CD4-positive, alpha-beta T cell treated with Interleukin-4 for 4 hours (primary cell): Measurements from ENCODE around the gene CNTN5.

Experiments used
- DNase-seq: peaks from one replicate; pipeline ENCODE4 v3.0.0-alpha.2; 2020

The CNTN5 gene

GRCh38 chr11:99987821-99988470, 967.2 kb downstream of the CNTN5 start:
- DNase-seq = no peak

GRCh38 chr11:99988471-99988837, 967.7 kb downstream of the CNTN5 start:
- DNase-seq = no peak

GRCh38 chr11:100003985-100004384, 983.2 kb downstream of the CNTN5 start:
- DNase-seq = no peak

DNA sequence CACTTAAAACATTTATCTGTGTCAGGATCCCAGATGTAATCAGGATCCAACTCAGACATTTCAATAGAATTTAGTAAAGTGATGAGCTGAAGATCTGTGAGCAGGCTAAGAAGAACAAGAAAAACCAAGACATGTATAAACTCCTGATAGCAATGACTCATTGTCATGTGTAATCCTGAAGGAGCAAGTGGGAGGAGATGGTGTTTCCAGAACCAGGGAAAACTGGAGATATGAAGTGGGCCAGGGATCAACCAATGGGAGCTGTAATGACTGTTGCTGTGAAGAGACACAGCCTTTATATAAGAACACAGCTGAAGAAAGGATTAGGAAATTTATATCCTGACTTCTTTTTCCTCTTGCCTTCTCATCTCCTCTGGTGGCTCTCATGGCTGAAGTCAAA, 983.8 kb downstream of the CNTN5 start:
- DNase-seq = no peak

- no peak for DNase-seq
Observed at GRCh38 chr11:100008417-100008816, 987.7 kb downstream of the CNTN5 start.

GRCh38 chr11:100009728-100010127, 989.0 kb downstream of the CNTN5 start:
- DNase-seq = no peak

- DNase-seq = no peak
Observed at GRCh38 chr11:100010393-100010792, 989.6 kb downstream of the CNTN5 start.

DNA sequence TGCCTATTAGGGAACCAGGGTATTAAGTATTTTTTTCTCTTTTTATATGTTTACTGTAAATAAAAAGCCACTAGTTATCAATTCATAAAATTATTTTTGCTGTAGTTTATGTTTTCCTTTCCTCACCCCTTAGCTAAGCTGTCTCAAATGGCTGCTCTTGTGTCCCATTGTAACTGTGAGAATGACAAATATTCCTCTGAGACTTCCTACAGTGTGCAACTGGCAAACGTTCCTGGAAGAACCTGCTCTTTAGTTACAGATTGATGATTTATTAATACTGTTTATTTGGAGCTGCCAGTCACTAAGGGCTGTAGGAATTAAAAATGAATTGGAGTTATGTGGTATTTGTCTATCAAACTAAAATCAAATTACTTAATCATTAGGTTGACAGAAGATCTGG, 990.9 kb downstream of the CNTN5 start:
- no peak for DNase-seq

DNA sequence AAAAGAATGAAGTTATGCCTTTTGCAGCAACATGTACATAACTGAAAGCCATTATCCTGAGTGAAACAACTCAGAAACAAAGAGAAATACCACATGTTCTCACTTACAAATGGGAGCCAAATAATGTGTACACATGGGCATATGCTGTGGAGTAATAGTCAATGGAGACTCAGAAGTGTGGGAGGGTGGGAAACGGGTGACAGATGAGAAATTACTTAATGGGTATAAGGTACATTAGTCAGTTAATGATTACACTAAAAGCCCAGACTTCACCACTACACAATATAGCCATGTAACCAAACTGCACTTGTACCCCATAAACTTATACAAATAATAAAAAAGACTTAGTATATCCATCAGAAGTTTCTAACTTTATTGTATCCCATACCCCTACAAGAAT, 992.3 kb downstream of the CNTN5 start:
- no peak for DNase-seq

- no peak for DNase-seq
Observed at GRCh38 chr11:100031973-100032372, 1011.2 kb downstream of the CNTN5 start.

DNA sequence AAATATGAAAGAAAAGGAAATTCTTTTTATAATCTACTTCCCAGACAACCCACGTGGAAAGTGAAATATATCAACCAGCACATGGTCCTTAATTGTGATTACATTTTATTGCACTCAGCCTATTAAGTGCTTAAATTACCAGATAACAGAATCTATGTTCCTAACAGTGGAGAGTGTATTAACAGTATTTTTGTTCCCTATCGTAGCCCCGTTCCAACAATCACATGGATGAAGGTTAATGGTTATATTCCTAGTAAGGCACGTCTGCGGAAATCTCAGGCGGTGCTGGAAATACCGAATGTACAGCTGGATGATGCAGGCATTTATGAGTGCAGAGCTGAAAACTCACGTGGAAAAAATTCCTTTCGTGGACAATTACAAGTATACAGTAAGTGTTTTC, 1040.3 kb downstream of the CNTN5 start:
- no peak for DNase-seq

DNA sequence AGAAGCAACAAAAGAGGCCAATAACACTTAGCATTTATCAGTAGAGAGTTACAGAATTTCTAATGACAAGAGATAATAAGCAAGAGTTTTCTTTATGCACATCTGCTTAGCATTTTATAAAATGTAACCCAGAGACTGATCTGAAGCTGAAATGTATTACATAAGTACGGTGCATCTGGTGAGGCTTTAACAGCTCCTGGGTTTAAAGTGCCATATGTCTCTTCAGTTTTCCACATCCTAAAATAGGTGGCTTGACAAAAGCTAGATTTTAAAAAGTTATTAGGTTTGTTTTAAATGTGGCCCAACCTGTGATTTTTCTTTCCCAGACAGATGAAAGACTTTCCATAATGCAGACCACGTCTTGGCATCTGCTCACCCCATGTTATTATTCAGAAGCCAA, 1045.7 kb downstream of the CNTN5 start:
- no peak for DNase-seq

- no peak for DNase-seq
Observed at GRCh38 chr11:100068116-100068515, 1047.4 kb downstream of the CNTN5 start.

DNA sequence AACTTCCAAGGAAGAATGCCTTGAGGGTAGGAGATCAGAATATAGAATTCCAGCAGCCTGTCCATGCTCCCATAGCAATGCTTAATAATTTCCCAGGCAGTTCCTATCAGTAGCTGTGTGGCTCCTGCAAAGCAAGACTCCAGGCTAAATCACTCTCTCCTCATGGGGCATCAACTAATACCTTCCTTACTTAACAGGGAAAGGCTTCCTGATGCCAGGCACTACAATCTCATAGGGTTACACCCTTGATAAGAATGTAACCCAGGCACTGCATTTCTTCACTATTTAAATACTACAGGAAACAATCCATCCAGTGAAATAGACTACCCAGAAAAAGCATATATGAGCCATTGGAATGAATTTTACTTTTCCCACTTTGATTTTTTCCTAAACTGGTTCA, 1051.4 kb downstream of the CNTN5 start:
- DNase-seq = no peak

GRCh38 chr11:100080381-100080780, 1059.6 kb downstream of the CNTN5 start:
- no peak for DNase-seq

- no peak for DNase-seq
Observed at GRCh38 chr11:100080821-100081220, 1060.1 kb downstream of the CNTN5 start.

DNA sequence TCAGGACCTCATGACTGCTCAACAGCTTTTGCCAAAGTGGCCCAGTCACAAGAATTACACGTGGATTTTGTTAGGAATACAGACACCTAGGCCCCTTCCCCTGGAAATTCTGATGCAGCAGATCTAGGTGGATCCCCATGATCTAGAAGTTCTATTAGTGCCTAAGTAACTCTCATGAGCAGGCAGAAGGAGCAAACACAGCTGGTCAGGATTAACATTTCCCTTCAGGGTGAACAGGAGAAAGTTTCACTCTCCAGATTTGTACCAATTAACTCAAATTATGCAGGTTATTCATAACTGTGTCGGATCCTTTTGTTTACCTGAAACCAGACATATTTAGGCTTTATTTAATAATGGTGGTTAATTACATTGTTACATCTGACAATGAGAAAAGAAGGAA, 1072.9 kb downstream of the CNTN5 start:
- DNase-seq = no peak

- DNase-seq = no peak
Observed at GRCh38 chr11:100094121-100094865, 1073.5 kb downstream of the CNTN5 start.

DNA sequence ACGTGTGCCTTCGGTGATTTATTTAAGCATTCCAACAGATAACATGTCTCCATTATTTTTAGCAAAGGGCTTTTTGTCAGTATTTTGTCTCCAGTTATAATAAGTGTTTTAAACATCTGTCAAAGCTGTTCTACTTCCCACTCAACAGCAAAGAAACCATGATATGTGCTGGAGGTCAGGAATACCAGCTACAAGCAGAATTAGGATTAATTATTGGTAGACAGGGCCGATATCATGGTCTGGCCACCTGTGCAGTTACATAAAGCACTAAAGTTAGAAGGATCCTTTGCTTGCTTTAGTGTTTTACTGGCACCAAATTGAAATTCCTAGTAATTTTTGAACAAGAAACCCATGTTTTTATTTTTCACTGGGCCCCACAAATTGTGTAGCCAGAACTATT, 1075.1 kb downstream of the CNTN5 start:
- DNase-seq = no peak

- DNase-seq = no peak
Observed at GRCh38 chr11:100098560-100098959, 1077.8 kb downstream of the CNTN5 start.

- no peak for DNase-seq
Observed at GRCh38 chr11:100105255-100105981, 1084.7 kb downstream of the CNTN5 start.

DNA sequence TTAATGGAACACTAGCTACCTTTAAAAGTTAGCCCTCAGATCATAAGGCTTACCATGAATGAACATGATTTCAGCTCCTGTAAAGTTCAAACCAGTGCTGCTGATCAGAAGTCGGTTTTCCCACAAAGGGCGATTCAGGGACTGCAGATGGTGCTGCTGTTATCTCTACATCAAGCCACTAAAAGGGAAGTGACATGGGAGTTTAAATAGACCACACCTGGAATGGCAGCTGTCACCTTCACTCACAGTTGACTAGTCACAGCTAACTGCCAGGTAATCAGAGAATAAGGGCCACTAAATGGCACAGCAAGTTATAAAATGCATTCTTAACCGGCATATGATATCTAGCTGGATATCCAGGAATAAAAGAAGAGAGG, 1085.2 kb downstream of the CNTN5 start:
- no peak for DNase-seq

DNA sequence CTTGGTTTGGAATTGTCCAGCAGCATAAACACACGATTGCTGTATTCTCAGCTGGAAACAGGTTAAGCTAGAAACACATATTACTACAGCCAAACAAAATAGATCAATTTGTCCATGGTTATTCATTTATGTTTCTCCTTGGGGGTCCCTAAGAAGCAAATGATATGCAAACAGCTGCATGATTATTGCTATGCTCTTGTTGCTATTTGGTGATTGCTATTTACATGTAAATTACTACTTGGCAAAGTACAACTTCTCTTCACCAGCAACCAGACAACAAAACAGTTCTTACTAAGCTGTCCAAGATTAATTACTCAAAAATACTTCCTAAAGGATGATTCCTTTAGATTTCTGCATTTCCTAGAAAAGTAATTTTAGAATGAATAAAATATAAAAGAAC, 1098.4 kb downstream of the CNTN5 start:
- DNase-seq = no peak

DNA sequence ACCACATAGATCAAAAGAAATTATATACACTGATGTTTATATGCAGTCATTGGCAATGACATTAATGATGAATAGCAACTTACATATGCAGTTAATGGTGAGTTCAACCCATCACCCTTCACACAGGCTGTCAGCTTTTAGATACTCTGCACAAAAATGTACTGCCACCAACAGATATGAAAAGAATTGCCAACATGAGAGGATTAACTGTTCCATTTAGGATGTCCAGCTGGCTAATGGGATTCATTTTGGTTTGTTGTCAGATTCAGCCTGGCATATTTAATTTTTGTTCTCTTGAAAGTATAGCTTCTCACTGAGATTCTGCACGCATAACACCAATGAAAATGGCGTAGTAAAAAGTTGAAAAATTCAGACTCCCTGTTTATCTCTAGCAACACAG, 1112.4 kb downstream of the CNTN5 start:
- DNase-seq = no peak
